LNCAP (cell line): ENCODE data around the gene OR5C1.

ENCODE experiments used
- CTCF ChIP-seq: fragments of 450-650 bp; IDR thresholded peaks from 2 replicates; pipeline ENCODE4 v1.5.1; 2017; ENCODE audit warnings: mild to moderate bottlenecking

The OR5C1 gene

GRCh38 chr9:122822938-122823337, 34.2 kb downstream of the OR5C1 start:
- TF ChIP-seq CTCF, result no peak

GRCh38 chr9:122827761-122828093, 39.0 kb downstream of the OR5C1 start:
- no peak for TF ChIP-seq CTCF

- TF ChIP-seq CTCF, result no peak
Measured at GRCh38 chr9:122832194-122832593, 43.5 kb downstream of the OR5C1 start.

- no peak for TF ChIP-seq CTCF
Measured at GRCh38 chr9:122835313-122835731, 46.6 kb downstream of the OR5C1 start.

GRCh38 chr9:122837266-122837850, 48.6 kb downstream of the OR5C1 start:
- no peak for TF ChIP-seq CTCF
